Measurements from ENCODE around the gene RASA2.

- TF ChIP-seq CTCF (IDR thresholded peaks at IDR 0.05) (no peak), POLR2AphosphoS5 (IDR thresholded peaks at IDR 0.05) (no peak), EP300 (IDR thresholded peaks at IDR 0.05) (no peak)
These were observed 27.6 kb downstream of the RASA2 start for GRCh38 chr3:141514382-141514781.
